ENCODE results near the gene CADM2. TPM values are rescaled to one million over a fixed set of nuclear protein-coding genes. Genes with fewer than 3 reads are reported as not detected.

The CADM2 gene
- total RNA-seq, 1 experiment from 2014 or later = 10.9 TPM

DNA sequence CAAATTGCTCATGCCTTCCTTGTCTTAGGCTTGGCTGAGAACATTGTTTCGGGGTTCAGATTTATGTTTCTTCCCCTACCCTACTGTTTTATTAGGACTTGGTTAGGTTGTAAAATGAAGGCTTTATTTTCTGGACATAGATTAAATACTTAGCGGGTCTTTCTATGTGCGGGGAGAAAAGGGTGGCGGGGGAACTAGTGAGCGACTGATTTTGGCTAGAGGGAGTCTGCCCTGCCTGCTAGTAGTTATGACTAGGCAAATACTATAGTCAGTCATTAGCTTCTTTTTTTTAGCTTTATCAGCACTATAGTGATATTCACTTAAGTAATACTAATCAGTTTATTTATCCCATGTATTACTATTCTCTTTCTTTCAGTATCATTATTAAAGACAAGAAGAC is 3.6 kb downstream of the CADM2 start:
- Histone ChIP-seq H2BK5ac (ENCODE audit: insufficient read length, low read length) (no peak overlapping the region), H3K56ac (ENCODE audit: insufficient read length, low read depth, low read length) (no peak overlapping the region), H3K27me3 (ENCODE audit: insufficient read depth, low read length) (no peaks in the 10 kb centered on the region), H3K4ac (ENCODE audit: low read depth, low read length) (no peak overlapping the region), H3K4me1 (ENCODE audit: insufficient read depth, low read length) (no peaks in the 10 kb centered on the region; the same call in 1 of the 2 replicates), H4K20me1 (ENCODE audit: control insufficient read depth, insufficient read depth, insufficient read length) (no peaks in the 10 kb centered on the region), H4K8ac (replicated peaks; ENCODE audit: insufficient read length, low read depth, low read length) (no peak overlapping the region), H3K9me3 (ENCODE audit: control insufficient read depth, low read depth, low read length) (no peaks in the 10 kb centered on the region), H4K91ac (ENCODE audit: insufficient read length, low read depth, low read length) (no peak overlapping the region), H2AFZ (ENCODE audit: low read length) (no peak overlapping the region), H3T11ph (ENCODE audit: low read length) (no peak overlapping the region), H3K4me2 (ENCODE audit: insufficient read depth, insufficient read length, low read length) (peak overlapping the region; percentile 93), H2AK5ac (ENCODE audit: insufficient read length, low read length) (no peak overlapping the region), H2BK15ac (ENCODE audit: low read depth, low read length) (no peak overlapping the region), H3K27ac (ENCODE audit: insufficient read length, low read depth, low read length) (no peak overlapping the region), H3K79me1 (ENCODE audit: insufficient read depth, low read depth, low read length, poor library complexity, severe bottlenecking) (no peaks in the 10 kb centered on the region), H3K18ac (ENCODE audit: insufficient read length, low read depth, low read length) (no peak overlapping the region), H3K14ac (ENCODE audit: insufficient read depth, low read length) (no peak overlapping the region), H2BK12ac (ENCODE audit: insufficient read length, low read depth, low read length) (no peak overlapping the region), H2BK120ac (ENCODE audit: low read depth, low read length, poor library complexity, severe bottlenecking) (no peak overlapping the region), H4K5ac (ENCODE audit: insufficient read length, low read depth, low read length) (no peak overlapping the region), H2BK20ac (ENCODE audit: low read depth, low read length, poor library complexity, severe bottlenecking) (no peak overlapping the region), H3K9ac (ENCODE audit: extremely low read depth, insufficient read length, low read length) (no peak overlapping the region), H3K23me2 (ENCODE audit: insufficient read length, low read depth, low read length, poor library complexity, severe bottlenecking) (peaks cover 22% of the 10 kb centered on the region), H3K23ac (ENCODE audit: insufficient read length, low read depth, low read length) (no peak overlapping the region), H3K79me2 (ENCODE audit: insufficient read depth, low read length) (peaks cover 7% of the 10 kb centered on the region; the same call in 1 of the 2 replicates)
- Mint-ChIP-seq H3K9me3 (no peaks in the 10 kb centered on the region; a peak in 2 of 5 replicates), H3K4me1 (peaks cover 72 to 76% of the 10 kb centered on the region in 2 experiments), H3K36me3 (ENCODE audit: insufficient read depth in 1 of 3, low read depth in 3 of 3) (peaks cover 0 to 5% (median 0%) of the 10 kb centered on the region in 3 experiments; a peak in 3 of 7 replicates), H3K27ac (no peak overlapping the region; a peak in 1 of 7 replicates), H3K27me3 (ENCODE audit: low read depth) (peaks cover 4% of the 10 kb centered on the region; the same call in 1 of the 2 replicates), H3K4me3 (peak overlapping the region; percentile 5 to 97; a peak in 4 of 5 replicates)
- no peak for DNase-seq
- no CpG with 5 or more reads among the region's 5 CpGs for WGBS (ENCODE audit: extremely low coverage, insufficient read length, low lambda C conversion rate)
- TF ChIP-seq, protein P1, sequence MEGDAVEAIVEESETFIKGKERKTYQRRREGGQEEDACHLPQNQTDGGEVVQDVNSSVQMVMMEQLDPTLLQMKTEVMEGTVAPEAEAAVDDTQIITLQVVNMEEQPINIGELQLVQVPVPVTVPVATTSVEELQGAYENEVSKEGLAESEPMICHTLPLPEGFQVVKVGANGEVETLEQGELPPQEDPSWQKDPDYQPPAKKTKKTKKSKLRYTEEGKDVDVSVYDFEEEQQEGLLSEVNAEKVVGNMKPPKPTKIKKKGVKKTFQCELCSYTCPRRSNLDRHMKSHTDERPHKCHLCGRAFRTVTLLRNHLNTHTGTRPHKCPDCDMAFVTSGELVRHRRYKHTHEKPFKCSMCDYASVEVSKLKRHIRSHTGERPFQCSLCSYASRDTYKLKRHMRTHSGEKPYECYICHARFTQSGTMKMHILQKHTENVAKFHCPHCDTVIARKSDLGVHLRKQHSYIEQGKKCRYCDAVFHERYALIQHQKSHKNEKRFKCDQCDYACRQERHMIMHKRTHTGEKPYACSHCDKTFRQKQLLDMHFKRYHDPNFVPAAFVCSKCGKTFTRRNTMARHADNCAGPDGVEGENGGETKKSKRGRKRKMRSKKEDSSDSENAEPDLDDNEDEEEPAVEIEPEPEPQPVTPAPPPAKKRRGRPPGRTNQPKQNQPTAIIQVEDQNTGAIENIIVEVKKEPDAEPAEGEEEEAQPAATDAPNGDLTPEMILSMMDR (conservative IDR thresholded peaks at IDR 0.05) = no peak

Data from H9 (cell line).